Body of pancreas (tissue), 4 donors: ENCODE measurements around the gene ABHD16A.

Experiments
- CTCF ChIP-seq, 7 experiments: fragments of 450-650 bp in 4 of 7; fragments of 200-600 bp in 3 of 7; sonication (generic) in 3 of 7; IDR thresholded peaks; one replicate each; pipeline ENCODE4 v1.5.1; 2016 to 2019; ENCODE audit warnings: antibody characterized with exemption in 7 of 7
- POLR2A ChIP-seq, 3 donors: fragments of 450-650 bp; IDR thresholded peaks; one replicate each; pipeline ENCODE4 v1.6.1; 2016; ENCODE audit warnings: antibody characterized with exemption in 3 of 3, mild to moderate bottlenecking in 2 of 3

GRCh38 chr6:31705931-31706330 lies 2.8 kb upstream of the ABHD16A start:
- TF ChIP-seq POLR2A (IDR thresholded peaks at IDR 0.05) (no peak), CTCF (IDR thresholded peaks at IDR 0.05) (no peak)
